COLO668 (cell line): ENCODE data around the gene KCND2.
"Not testable (repeated sequence)": the region's sequence is repeated elsewhere in the genome, so short reads cannot be mapped to it uniquely, and the experiment has no call there.

ENCODE experiments used
- DNase-seq: peaks from one replicate; lab custom pipeline; 2025; ENCODE audit not compliant: unreplicated experiment; lab: John Stamatoyannopoulos, UW

Gene KCND2

GRCh38 chr7:120272701-120273475 is at the start of gene KCND2:
Gene KCND2, plus strand, starts transcription at chr7:120273175.
- DNase-seq = peak; percentile 67

- no peak for DNase-seq
These were observed 46.8 kb upstream of the KCND2 start for GRCh38 chr7:120226188-120226587.

GRCh38 chr7:120227255-120227654 is 45.7 kb upstream of the KCND2 start:
- no peak for DNase-seq

- DNase-seq = no peak
These were observed 43.9 kb upstream of the KCND2 start for GRCh38 chr7:120229084-120229483.

- DNase-seq = no peak
These were observed 39.6 kb upstream of the KCND2 start for GRCh38 chr7:120233338-120233737.

GRCh38 chr7:120240350-120240749 is 32.6 kb upstream of the KCND2 start:
- not testable (repeated sequence) for DNase-seq

- DNase-seq = no peak
These were observed 31.0 kb upstream of the KCND2 start for GRCh38 chr7:120241973-120242372.

- DNase-seq = no peak
These were observed 18.1 kb upstream of the KCND2 start for GRCh38 chr7:120254845-120255244.

- no peak for DNase-seq
These were observed 16.5 kb upstream of the KCND2 start for GRCh38 chr7:120256344-120257070.

GRCh38 chr7:120259386-120259785 is 13.6 kb upstream of the KCND2 start:
- no peak for DNase-seq

- no peak for DNase-seq
These were observed 12.9 kb upstream of the KCND2 start for GRCh38 chr7:120260111-120260510.

- DNase-seq = peak; percentile 48
These were observed 714 bp upstream of the KCND2 start for GRCh38 chr7:120272261-120272660.

GRCh38 chr7:120273476-120273975 is 551 bp downstream of the KCND2 start:
- DNase-seq = peak; percentile 85

GRCh38 chr7:120274482-120274881 is 1.5 kb downstream of the KCND2 start:
- no peak for DNase-seq

GRCh38 chr7:120274899-120275298 is 1.9 kb downstream of the KCND2 start:
- DNase-seq = no peak

GRCh38 chr7:120276720-120277119 is 3.7 kb downstream of the KCND2 start:
- no peak for DNase-seq

GRCh38 chr7:120278773-120279172 is 5.8 kb downstream of the KCND2 start:
- DNase-seq = no peak

- DNase-seq = no peak
These were observed 7.8 kb downstream of the KCND2 start for GRCh38 chr7:120280743-120281142.

- DNase-seq = no peak
These were observed 20.1 kb downstream of the KCND2 start for GRCh38 chr7:120293027-120293426.

GRCh38 chr7:120302190-120302589 is 29.2 kb downstream of the KCND2 start:
- no peak for DNase-seq

- no peak for DNase-seq
These were observed 30.1 kb downstream of the KCND2 start for GRCh38 chr7:120303105-120303504.

- DNase-seq = no peak
These were observed 31.7 kb downstream of the KCND2 start for GRCh38 chr7:120304674-120305073.
